Measurements from ENCODE around the gene FCGBP.
"Not testable (repeated sequence)": the region's sequence is repeated elsewhere in the genome, so short reads cannot be mapped to it uniquely, and the experiment has no call there.

The FCGBP gene

GRCh38 chr19:39916851-39917396, 17.5 kb downstream of the FCGBP start:
- no peak for DNase-seq

- DNase-seq: no peak
Observed at GRCh38 chr19:39916236-39916635, 18.2 kb downstream of the FCGBP start.

GRCh38 chr19:39915848-39916215, 18.6 kb downstream of the FCGBP start:
- DNase-seq: peak; percentile 85

- DNase-seq: peak; percentile 27
Observed at GRCh38 chr19:39915101-39915847, 19.2 kb downstream of the FCGBP start.

GRCh38 chr19:39913682-39914333, 20.6 kb downstream of the FCGBP start:
- no peak for DNase-seq

- no peak for DNase-seq
Observed at GRCh38 chr19:39908803-39909202, 25.6 kb downstream of the FCGBP start.

GRCh38 chr19:39906820-39907611, 27.4 kb downstream of the FCGBP start:
- DNase-seq: no peak

- DNase-seq: no peak
Observed at GRCh38 chr19:39906283-39906682, 28.2 kb downstream of the FCGBP start.

GRCh38 chr19:39903486-39904091, 30.8 kb downstream of the FCGBP start:
- not testable (repeated sequence) for DNase-seq

- DNase-seq: not testable (repeated sequence)
Observed at GRCh38 chr19:39902326-39902725, 32.1 kb downstream of the FCGBP start.

GRCh38 chr19:39901681-39902080, 32.8 kb downstream of the FCGBP start:
- DNase-seq: not testable (repeated sequence)

- DNase-seq: not testable (repeated sequence)
Observed at GRCh38 chr19:39898858-39899257, 35.6 kb downstream of the FCGBP start.

- not testable (repeated sequence) for DNase-seq
Observed at GRCh38 chr19:39897511-39898245, 36.8 kb downstream of the FCGBP start.

- not testable (repeated sequence) for DNase-seq
Observed at GRCh38 chr19:39895096-39895495, 39.3 kb downstream of the FCGBP start.

- DNase-seq: not testable (repeated sequence)
Observed at GRCh38 chr19:39894236-39894606, 40.2 kb downstream of the FCGBP start.

- DNase-seq: peak; percentile 69
Observed at GRCh38 chr19:39893366-39894235, 40.8 kb downstream of the FCGBP start.

- not testable (repeated sequence) for DNase-seq
Observed at GRCh38 chr19:39892506-39892902, 41.9 kb downstream of the FCGBP start.

- not testable (repeated sequence) for DNase-seq
Observed at GRCh38 chr19:39891660-39892505, 42.6 kb downstream of the FCGBP start.

GRCh38 chr19:39890755-39891551, 43.5 kb downstream of the FCGBP start:
- no peak for DNase-seq
